DMS153 treated with DMSO at 0.1 percent for 48 hours (cell line): ENCODE results near the gene ZFHX2.
"Not testable (repeated sequence)": the region's sequence is repeated elsewhere in the genome, so short reads cannot be mapped to it uniquely, and the experiment has no call there.

ENCODE experiments used
- DNase-seq: peaks from one replicate; lab custom pipeline; 2025; ENCODE audit not compliant: unreplicated experiment; lab: John Stamatoyannopoulos, UW

The ZFHX2 gene

GRCh38 chr14:23551266-23552028 lies at the start of gene ZFHX2:
ZFHX2 (minus strand) TSS chr14:23551765; CDS start chr14:23535325, 16,440 bp downstream.
- DNase-seq = peak; percentile 75

GRCh38 chr14:23600806-23601205 lies 49.2 kb upstream of the ZFHX2 start:
- DNase-seq = no peak

DNA sequence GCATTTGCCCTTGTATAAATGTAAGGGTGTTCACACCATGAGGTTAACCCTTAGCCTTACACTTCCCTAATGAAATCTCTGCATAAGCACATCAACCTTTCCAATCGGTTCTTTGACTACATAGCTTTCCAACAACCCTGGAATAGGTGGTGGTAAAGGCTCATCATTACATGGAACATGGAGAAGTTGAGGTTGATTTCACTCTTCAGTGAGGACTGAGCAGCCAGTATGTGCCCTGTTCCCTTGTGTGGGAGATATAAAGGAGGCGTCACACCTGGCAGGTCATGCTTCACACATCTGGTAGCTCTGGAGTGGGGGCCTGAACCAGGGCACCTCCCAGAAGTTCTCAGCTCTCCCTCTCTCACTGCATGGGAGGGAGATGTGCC lies 48.8 kb upstream of the ZFHX2 start:
- no peak for DNase-seq

DNA sequence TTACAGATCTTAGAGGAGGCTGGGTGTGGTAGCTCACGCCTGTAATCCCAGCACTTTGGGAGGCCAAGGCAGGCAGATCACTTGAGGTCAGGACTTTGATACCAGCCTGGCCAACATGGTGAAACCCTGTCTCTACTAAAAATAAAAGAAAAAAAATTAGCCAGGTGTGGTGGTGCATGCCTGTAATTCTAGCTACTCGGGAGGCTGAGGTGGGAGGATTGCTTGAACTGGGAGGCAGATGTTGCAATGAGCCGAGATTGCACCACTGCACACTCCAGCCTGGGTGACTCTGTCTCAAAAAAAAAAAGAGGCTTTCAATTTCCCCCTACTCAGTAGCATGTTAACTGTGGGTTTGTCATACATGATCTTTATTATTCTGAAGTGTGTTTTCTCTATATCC lies 42.6 kb upstream of the ZFHX2 start:
- not testable (repeated sequence) for DNase-seq

GRCh38 chr14:23590198-23590597 lies 38.6 kb upstream of the ZFHX2 start:
- DNase-seq = no peak

DNA sequence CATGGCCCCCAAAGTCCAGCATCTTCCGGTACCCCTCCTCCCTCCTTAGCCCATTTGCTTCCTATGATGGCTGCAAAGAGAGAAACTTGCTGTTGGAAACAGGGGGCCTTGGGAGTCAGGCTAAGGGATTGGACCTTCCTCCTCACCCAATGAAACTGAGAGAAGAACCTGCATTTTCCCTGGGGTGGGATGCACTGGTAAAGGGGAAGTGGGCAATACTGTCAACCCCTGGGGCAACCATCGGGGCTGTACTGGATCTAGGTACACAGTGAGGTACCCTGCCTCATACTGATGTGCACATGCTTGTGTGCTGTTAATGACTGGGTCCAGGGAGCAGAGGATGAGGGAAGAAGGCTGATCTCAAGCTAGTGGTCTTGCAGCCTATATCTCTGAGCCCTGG lies 38.0 kb upstream of the ZFHX2 start:
- DNase-seq = no peak

DNA sequence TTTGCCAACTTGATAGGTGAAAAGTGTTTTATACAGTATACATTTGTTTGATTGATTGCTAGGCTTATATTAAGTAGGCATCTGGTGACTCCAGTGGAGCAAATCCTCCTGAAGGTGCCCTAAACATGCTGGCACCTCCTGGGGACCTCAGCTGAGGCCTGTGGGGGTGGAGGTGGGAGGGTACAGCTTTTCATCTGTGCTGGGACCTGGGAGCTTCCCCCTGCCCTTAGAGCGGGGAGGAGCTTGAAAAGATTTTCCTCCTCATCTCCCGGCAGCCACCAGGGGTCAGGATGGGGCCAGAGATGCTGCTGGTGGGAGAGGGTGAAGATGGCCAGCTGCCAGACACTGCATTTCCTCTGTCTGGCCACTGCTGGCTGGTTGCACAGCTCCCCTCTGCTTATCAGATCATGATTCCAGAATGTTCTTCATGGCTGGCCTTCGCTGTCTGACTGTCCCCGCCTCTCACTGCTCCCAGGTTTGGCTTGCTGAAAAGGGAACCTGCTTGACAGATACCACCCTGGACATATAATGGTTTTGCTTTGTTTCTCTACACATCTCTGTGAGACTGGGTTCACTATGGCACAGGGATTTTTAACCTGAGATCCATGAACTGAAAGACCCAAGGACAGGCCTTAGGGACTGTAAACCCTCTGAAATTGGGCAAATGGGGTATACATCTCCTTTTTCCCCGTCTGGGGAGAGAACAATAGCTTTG lies 37.5 kb upstream of the ZFHX2 start:
- peak; percentile 91 for DNase-seq

DNA sequence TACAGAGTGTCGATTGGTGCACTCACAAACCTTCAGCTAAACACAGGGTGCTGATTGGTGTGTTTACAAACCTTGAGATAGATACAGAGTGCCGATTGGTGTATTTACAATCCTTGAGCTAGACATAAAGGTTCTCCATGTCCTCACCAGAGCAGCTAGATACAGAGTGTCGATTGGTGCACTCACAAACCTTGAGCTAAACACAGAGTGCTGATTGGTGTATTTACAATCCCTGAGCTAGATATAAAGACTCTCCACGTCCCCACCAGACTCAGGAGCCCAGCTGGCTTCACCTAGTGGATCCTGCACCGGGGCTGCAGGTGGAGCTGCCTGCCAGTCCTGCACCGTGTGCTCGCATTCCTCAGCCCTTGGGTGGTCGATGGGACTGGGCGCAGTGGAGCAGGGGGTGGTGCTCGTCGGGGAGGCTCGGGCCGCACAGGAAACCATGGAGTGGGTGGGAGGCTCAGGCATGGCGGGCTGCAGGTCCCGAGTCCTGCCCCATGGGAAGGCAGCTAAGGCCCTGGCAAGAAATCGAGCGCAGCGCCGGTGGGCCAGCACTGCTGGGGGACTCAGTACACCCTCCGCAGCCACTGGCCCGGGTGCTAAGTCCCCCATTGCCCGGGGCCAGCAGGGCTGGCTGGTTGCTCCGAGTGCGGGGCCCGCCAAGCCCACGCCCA lies 33.1 kb upstream of the ZFHX2 start:
- DNase-seq = not testable (repeated sequence)

DNA sequence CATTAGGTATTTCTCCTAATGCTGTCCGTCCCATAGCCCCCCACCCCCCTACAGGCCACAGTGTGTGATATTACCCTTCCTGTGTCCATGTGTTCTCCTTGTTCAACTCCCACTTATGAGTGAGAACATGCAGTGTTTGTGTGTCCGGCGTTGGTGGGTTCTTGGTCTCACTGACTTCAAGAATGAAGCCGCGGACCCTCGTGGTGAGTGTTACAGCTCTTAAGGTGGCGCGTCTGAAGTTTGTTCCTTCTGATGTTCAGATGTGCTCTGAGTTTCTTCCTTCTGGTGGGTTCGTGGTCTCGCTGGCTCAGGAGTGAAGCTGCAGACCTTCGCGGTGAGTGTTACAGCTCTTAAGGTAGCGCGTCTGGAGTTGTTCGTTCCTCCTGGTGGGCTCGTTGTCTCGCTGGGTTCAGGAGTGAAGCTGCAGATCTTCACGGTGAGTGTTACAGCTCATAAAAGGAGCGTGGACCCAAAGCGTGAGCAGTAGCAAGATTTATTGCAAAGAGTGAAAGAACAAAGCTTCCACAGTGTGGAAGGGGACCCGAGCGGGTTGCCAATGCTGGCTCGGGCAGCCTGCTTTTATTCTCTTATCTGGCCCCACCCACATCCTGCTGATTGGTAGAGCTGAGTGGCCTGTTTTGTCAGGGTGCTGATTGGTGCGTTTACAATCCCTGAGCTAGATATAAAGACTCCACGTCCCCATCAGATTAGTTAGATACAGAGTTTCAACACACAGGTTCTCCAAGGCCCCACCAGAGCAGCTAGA lies 32.4 kb upstream of the ZFHX2 start:
- not testable (repeated sequence) for DNase-seq

DNA sequence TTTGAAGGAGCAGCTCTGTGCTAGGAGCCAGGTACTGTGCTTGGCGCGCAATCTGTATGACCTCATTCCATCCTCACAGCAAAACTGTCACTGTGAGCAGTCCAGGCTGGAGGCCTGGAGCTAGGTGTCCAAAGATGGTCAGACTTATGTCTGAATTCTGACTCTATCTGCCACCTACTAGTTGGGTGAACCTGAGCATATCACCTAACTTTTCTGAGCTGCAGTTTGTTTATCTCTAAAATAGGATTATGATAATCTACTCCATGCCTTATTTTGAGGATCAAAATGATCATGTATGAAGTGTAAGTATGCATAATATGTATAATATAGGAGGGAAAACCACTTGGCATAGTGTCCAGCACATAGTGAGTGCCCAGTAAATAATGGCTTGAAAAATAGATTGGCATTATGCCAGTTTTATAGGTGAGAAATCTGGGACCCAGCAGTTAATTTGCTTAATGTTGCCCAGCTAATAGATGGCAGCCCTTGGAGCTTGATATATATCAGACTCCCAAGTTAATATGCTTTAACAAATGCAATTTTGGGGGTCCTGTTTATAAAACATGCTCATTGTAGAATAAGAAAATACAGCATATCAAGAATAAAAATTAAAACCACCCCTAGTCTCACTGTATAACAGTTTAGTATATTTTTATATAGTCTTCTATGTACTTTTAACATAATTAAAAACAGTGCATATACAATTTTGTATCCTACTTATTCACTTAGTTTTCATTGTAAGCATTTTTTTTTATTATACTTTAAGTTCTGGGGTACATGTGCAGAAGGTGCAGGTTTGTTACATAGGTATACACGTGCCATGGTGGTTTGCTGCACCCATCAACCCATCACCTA lies 31.6 kb upstream of the ZFHX2 start:
- no peak for DNase-seq

DNA sequence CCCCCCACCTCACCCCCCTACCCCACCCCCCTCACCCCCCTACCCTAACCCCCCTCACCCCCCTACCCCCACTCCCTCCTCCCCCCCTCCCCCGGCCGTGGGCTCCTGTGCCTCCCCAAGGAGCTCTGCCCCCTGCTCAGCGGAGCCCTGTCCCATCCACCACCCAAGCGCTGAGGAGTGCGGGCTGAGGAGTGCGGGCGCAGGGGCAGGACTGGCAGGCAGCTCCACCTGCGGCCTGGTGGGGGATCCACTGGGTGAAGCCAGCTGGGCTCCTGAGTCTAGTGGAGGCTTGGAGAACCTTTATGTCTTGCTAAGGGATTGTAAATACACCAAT lies 29.4 kb upstream of the ZFHX2 start:
- DNase-seq = no peak

GRCh38 chr14:23580152-23580926 lies 28.8 kb upstream of the ZFHX2 start:
- no peak for DNase-seq

DNA sequence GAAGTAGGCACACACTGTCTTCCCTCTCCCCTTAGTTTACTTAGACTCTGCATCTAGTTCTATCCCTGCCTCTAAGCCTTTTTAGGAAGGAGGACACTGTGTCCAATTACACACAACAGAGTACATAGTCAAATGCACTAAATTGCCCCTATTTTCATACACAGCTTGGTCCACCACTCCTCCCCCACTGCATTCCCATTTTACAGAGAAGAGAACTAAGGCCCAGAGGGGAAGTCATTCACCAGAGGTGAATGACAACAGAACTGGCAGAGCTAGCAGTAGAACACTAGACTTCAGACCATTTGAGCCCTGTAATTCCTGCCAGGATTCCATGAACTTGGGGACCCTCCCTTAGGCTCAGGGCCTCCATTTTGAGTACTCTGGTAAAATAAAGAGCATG lies 28.2 kb upstream of the ZFHX2 start:
- DNase-seq = no peak

DNA sequence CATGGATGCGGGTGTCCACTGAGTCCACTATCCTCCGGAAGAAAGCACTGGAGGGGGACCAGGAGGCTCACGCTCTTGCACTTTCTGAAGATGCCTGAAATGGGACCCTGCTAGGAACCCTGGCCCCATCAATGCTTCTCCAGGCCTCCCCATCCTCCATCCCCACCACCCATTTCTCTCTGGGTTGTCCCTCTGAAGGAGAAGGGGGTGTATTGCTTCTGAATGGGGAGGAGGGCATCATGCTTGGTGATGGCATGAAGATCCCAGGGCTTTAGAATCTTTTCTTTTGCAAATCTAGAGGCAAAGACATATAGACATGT lies 27.7 kb upstream of the ZFHX2 start:
- no peak for DNase-seq

GRCh38 chr14:23578560-23579310 lies 27.2 kb upstream of the ZFHX2 start, which contains the start of gene JPH4:
JPH4 (minus strand) TSS chr14:23578790; CDS start chr14:23577453, 1,337 bp downstream.
- DNase-seq = peak; percentile 43

- DNase-seq = no peak
Observed at GRCh38 chr14:23577710-23578392, 26.3 kb upstream of the ZFHX2 start.

- DNase-seq = no peak
Observed at GRCh38 chr14:23577004-23577681, 25.6 kb upstream of the ZFHX2 start.
